Activated CD4-positive, alpha-beta T cell treated with anti-CD3 and anti-CD28 coated beads, Interleukin-2, Interleukin-4, amounts not matched to agents 100 ng/mL and 50 ng/mL, durations not matched to agents 16 hours and 8 hours (primary cell): ENCODE measurements around the gene COL18A1.
"Not testable (repeated sequence)": the region's sequence is repeated elsewhere in the genome, so short reads cannot be mapped to it uniquely, and the experiment has no call there.

ENCODE experiments used
- DNase-seq: peaks from one replicate; pipeline ENCODE4 v3.0.0-alpha.2; 2020; ENCODE audit warnings: low spot score

The COL18A1 gene

GRCh38 chr21:45494851-45495680 lies 90.1 kb downstream of the COL18A1 start:
- DNase-seq: no peak

GRCh38 chr21:45496151-45496967 lies 91.4 kb downstream of the COL18A1 start:
- no peak for DNase-seq

- DNase-seq: no peak
Observed at GRCh38 chr21:45496968-45497845, 92.2 kb downstream of the COL18A1 start.

GRCh38 chr21:45497846-45498645 lies 93.1 kb downstream of the COL18A1 start:
- DNase-seq: no peak

- no peak for DNase-seq
Observed at GRCh38 chr21:45498646-45499000, 93.7 kb downstream of the COL18A1 start.

- DNase-seq: no peak
Observed at GRCh38 chr21:45499201-45499750, 94.3 kb downstream of the COL18A1 start.

GRCh38 chr21:45499970-45500577 lies 95.1 kb downstream of the COL18A1 start:
- DNase-seq: no peak

- DNase-seq: not testable (repeated sequence)
Observed at GRCh38 chr21:45501081-45502005, 96.4 kb downstream of the COL18A1 start.

GRCh38 chr21:45502006-45502345 lies 97.0 kb downstream of the COL18A1 start:
- no peak for DNase-seq

GRCh38 chr21:45502600-45502999 lies 97.6 kb downstream of the COL18A1 start:
- DNase-seq: no peak

- not testable (repeated sequence) for DNase-seq
Observed at GRCh38 chr21:45503226-45503625, 98.3 kb downstream of the COL18A1 start.

- no peak for DNase-seq
Observed at GRCh38 chr21:45504021-45504515, 99.1 kb downstream of the COL18A1 start.

- no peak for DNase-seq
Observed at GRCh38 chr21:45504516-45505415, 99.8 kb downstream of the COL18A1 start.

- DNase-seq: no peak
Observed at GRCh38 chr21:45505416-45506021, 100.6 kb downstream of the COL18A1 start.

- no peak for DNase-seq
Observed at GRCh38 chr21:45506241-45506817, 101.4 kb downstream of the COL18A1 start.

- DNase-seq: no peak
Observed at GRCh38 chr21:45506836-45507522, 102.0 kb downstream of the COL18A1 start.

- no peak for DNase-seq
Observed at GRCh38 chr21:45507523-45507875, 102.5 kb downstream of the COL18A1 start.
